ENCODE data around the gene CD52.

DNA sequence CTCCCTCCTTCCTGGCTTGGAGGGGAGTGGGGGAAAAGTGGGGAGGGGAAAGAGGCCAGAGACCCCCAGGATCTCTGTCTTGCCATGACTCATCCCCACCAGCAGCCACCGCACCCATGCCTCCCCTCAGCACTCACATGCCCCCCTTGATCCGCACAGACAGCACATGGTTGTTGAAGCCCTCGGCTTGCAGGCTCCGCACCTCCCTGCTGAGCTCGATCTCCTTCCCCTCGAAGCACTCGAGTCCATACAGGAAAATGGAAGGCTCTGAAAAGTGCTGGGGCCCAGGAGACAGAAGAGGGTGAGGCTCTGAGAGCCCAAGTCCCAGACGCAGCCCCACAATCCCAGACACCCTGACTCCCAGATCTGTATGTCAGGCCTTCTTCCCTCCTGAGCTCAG is 10.8 kb downstream of the CD52 start:
- TF ChIP-seq TP53 (CRISPR knock-in tag; conservative IDR thresholded peaks at IDR 0.05): no peak
- no peak for TF ChIP-seq ZBTB38 (CRISPR knock-in tag; IDR thresholded peaks at IDR 0.05)
- TF ChIP-seq XRCC5 (optimal IDR thresholded peaks at IDR 0.05; ENCODE audit: low read length): no peak

All from HepG2 (cell line).